PC-9 (cell line): Measurements from ENCODE around the gene C1orf52.

Source experiments
- CTCF ChIP-seq: fragments of 200-600 bp; sonication (generic); conservative IDR thresholded peaks from 2 replicates; pipeline ENCODE4 v1.6.1; 2017; ENCODE audit warnings: mixed run types, antibody characterized with exemption, mild to moderate bottlenecking, moderate library complexity
- EZH2 ChIP-seq: fragments of 200-600 bp; sonication (generic); IDR thresholded peaks from 2 replicates; pipeline ENCODE4 v1.8.0; 2017; ENCODE audit warnings: antibody characterized with exemption, low read depth

GRCh38 chr1:85244271-85245061 is 15.0 kb downstream of the C1orf52 start:
- TF ChIP-seq CTCF = no peak
- no peak for TF ChIP-seq EZH2
